Thyroid gland (tissue), 4 donors: Measurements from ENCODE around the gene VRK3. TPM values are rescaled to one million over a fixed set of nuclear protein-coding genes. Genes with fewer than 3 reads are reported as not detected.

Experiments
- DNase-seq, 2 donors: peaks; one replicate each; pipeline ENCODE4 v3.0.0-alpha.2; 2019
- H3K27ac ChIP-seq, 3 donors: fragments of 200-600 bp; sonication (generic); 1 replicate in 2 of 3; 2 replicates in 1 of 3; pipeline ENCODE4 v1.5.1; 2016 to 2019; ENCODE audit warnings: mild to moderate bottlenecking in 1 of 3, moderate library complexity in 1 of 3
- H3K27me3 ChIP-seq: fragments of 200-600 bp; sonication (generic); one replicate; pipeline ENCODE4 v1.5.1; 2019
- H3K36me3 ChIP-seq, 2 donors: fragments of 200-600 bp; sonication (generic); one replicate each; pipeline ENCODE4 v1.5.1; 2016 to 2019
- H3K4me1 ChIP-seq, 2 donors: fragments of 200-600 bp; sonication (generic); one replicate each; pipeline ENCODE4 v1.5.1; 2017 to 2019
- H3K4me3 ChIP-seq, 3 donors: fragments of 200-600 bp; sonication (generic); replicated peaks in 1 of 3; 1 replicate in 2 of 3; 2 replicates in 1 of 3; pipeline ENCODE4 v1.5.1; 2016; ENCODE audit warnings: mild to moderate bottlenecking in 1 of 3
- H3K9me3 ChIP-seq: fragments of 200-600 bp; sonication (generic); one replicate; pipeline ENCODE4 v1.5.1; 2017
- CTCF ChIP-seq, 6 experiments: fragments of 200-600 bp in 3 of 6; fragments of 450-650 bp in 3 of 6; sonication (generic) in 3 of 6; IDR thresholded peaks; one replicate each; pipeline ENCODE4 v1.5.1; 2016 to 2019; ENCODE audit warnings: antibody characterized with exemption in 6 of 6, mild to moderate bottlenecking in 2 of 6, inconsistent platforms in 1 of 6, moderate library complexity in 1 of 6
- POLR2A ChIP-seq, 2 donors: fragments of 450-650 bp; IDR thresholded peaks; one replicate each; pipeline ENCODE4 v1.6.1; 2017; ENCODE audit warnings: antibody characterized with exemption in 2 of 2, mild to moderate bottlenecking in 2 of 2, moderate library complexity in 1 of 2
- WGBS, 2 donors: methylation state at CpG; one replicate each; pipeline ENCODE4 v1.1.5; 2017; 5-methylcytosine and 5-hydroxymethylcytosine counted together
- intact Hi-C: fragments of 100-400 bp; cut with DNase I; formaldehyde crosslinking; loops from one replicate; pipeline ENCODE4 v1.15.1; 2023
- total RNA-seq, 4 donors: library from RNA; depleted of rRNA; stranded (reverse); fragments of >200 nt; gene quantifications; one replicate each; pipeline ENCODE4 v1.2.3, GENCODE V29; 2016

The VRK3 gene
- total RNA-seq, 4 donors from 2014 or later, result 34.7 to 52.1 (median 46.8) TPM

GRCh38 chr19:50030937-50031336, 5.8 kb upstream of the VRK3 start:
- no peak for DNase-seq
- 86 to 91% methylated on average over 11 of the region's 11 CpGs for WGBS, 2 donors
- H3K4me1 ChIP-seq, result peaks cover 9 to 11% of the 10 kb centered on the region in 2 donors
- no peaks in the 10 kb centered on the region for H3K9me3 ChIP-seq
- peaks cover 19 to 27% of the 10 kb centered on the region in 2 donors for H3K36me3 ChIP-seq
- H3K27ac ChIP-seq, result no peak overlapping the region
- TF ChIP-seq CTCF (IDR thresholded peaks at IDR 0.05) (no peak), POLR2A (IDR thresholded peaks at IDR 0.05) (no peak)
- no peaks in the 10 kb centered on the region for H3K27me3 ChIP-seq
- intact Hi-C loops, result no loop called here
- no peak overlapping the region for H3K4me3 ChIP-seq

DNA sequence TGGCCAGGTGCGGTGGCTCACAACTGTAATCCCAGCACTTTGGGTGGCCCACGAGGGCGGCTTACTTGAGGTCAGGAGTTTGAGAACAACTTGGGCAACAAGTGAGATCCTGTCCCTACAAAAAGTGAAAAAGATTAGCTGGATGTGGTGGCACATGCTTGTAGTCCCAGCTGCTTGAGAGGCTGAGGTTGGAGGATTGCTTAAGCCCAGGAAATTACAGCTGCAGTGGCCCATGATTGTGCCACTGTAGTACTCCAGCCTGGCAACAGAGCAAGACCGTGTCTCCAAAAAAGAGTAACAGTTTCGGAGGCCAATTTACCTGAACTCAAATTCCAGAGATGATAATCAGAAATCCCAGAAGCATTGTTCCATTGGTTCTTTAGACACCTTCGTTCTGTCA, 5.1 kb upstream of the VRK3 start:
- no peak for DNase-seq
- Histone ChIP-seq H3K27ac (no peak overlapping the region), H3K4me1 (peaks cover 9 to 11% of the 10 kb centered on the region in 2 donors), H3K9me3 (no peaks in the 10 kb centered on the region), H3K27me3 (no peaks in the 10 kb centered on the region), H3K4me3 (no peak overlapping the region), H3K36me3 (peaks cover 19 to 27% of the 10 kb centered on the region in 2 donors)
- intact Hi-C loops, result no loop called here
- no peak for TF ChIP-seq CTCF (IDR thresholded peaks at IDR 0.05)
- no peak for TF ChIP-seq POLR2A (IDR thresholded peaks at IDR 0.05)
- 94 to 97% methylated on average over 6 of the region's 6 CpGs for WGBS, 2 donors

DNA sequence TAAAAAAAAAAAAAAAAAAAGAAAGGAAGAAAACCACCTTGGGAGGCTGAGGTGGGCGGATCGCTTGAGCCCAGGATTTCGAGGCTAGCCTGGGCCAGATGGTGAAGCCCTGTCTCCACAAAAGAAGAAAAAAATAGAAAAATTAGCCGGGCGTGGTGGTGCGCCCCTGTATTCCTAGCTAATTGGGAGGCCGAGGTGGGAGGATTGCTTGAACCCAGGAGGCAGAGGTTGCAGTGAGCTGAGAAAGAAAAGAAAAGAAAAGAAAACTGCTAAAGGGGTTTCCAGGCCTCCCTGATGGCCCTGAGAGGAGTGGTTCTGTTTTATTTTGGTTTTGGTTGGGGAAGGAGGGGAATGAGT, 1.4 kb upstream of the VRK3 start:
- WGBS, 2 donors, result 88 to 89% methylated on average over 7 of the region's 7 CpGs

DNA sequence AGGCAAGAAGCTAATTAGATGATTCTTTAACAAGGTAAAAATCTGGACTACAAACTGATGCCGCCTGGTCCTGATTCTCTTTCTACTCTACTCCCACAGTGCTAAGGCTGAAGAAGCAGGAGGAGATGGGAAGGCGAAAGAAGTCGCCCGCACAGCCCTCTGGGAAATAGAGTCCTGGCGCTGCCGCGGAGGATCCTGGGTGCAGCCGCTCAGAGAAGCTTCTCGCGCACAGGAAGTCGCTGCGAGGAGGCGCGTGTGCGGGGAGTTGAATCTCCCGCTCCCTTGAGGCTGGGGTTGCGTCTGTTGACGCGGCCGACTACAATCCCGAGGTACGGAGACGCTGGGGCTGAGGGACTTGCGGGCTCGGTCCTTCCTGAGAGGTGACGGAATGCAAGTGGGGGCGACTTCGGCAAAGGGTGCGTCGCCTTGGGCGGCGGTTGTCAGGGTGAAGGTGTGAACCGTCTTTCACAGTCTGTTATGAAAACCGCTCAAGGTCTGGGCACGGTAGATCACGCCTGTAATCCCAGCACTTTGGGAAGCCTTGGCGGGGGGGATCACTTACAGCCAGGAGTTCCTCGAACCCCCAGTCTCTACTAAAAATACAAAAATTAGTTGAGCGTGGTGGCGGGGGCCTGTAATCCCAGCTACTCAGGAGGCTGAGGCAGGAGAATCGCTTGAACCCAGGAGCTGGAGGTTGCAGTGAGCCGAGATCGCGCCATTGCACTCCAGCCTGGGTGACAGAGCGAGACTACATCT, 800 bp upstream of the VRK3 start, which contains the start of gene ZNF473:
TSS of gene ZNF473 (plus strand) at position 212 of the 756 bp plus-strand sequence. CDS start 5,078 bp downstream, outside the sequence.
- TF ChIP-seq POLR2A (IDR thresholded peaks at IDR 0.05) (peak in 1 of 2 donors; percentile 63), CTCF (IDR thresholded peaks at IDR 0.05) (no peak)
- Histone ChIP-seq H3K4me3 (peak within 1 kb of the TSS; percentile 64 to 92 (median 79)), H3K4me1 (peaks cover 20 to 22% of the 10 kb centered on the region in 2 donors), H3K9me3 (no peaks in the 10 kb centered on the region), H3K36me3 (peaks cover 0 to 2% of the 10 kb centered on the region in 2 donors), H3K27me3 (no peaks in the 10 kb centered on the region), H3K27ac (peak within 1 kb of the TSS; percentile 78 to 86 (median 82))
- DNase-seq, result peak; percentile 95
- intact Hi-C loops, result no loop called here
- WGBS, 2 donors, result 9 to 18% methylated on average over 22 to 36 of the region's 45 CpGs

More for the DNA sequence above, 1.4 kb upstream of the VRK3 start:
- Histone ChIP-seq H3K27ac (peak overlapping the region in 1 of 3 donors; percentile 75), H3K27me3 (no peaks in the 10 kb centered on the region), H3K4me3 (peak overlapping the region in 2 of 3 donors; percentile 8 to 54), H3K36me3 (peaks cover 2 to 5% of the 10 kb centered on the region in 2 donors), H3K9me3 (no peaks in the 10 kb centered on the region), H3K4me1 (peaks cover 20 to 22% of the 10 kb centered on the region in 2 donors)
- intact Hi-C loops, result no loop called here
- TF ChIP-seq CTCF (IDR thresholded peaks at IDR 0.05) (no peak), POLR2A (IDR thresholded peaks at IDR 0.05) (no peak)
- no peak for DNase-seq

DNA sequence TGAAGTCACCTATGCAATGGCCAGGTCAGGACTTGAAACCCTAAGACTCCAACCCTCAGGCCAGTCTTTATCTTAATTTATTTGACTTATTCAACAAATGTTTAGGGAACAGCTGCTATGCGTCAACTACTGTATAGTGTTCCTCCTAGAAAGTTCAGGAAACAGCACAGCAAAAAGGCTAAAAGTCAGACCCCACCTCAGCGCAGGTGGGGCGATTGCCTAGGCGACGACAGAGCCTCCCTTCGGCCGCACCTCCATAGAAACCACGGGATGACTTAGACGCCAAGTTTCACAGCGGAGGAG, 502 bp downstream of the VRK3 start:
- TF ChIP-seq POLR2A (IDR thresholded peaks at IDR 0.05) (no peak), CTCF (IDR thresholded peaks at IDR 0.05) (no peak)
- peak overlapping the region; percentile 78 to 86 (median 78) for H3K27ac ChIP-seq
- H3K4me1 ChIP-seq, result peaks cover 20 to 22% of the 10 kb centered on the region in 2 donors
- H3K36me3 ChIP-seq, result peaks cover 2 to 3% of the 10 kb centered on the region in 2 donors
- intact Hi-C loops, result no loop called here
- WGBS, 2 donors, result 0% methylated on average over 6 to 10 of the region's 10 CpGs
- no peak for DNase-seq
- H3K9me3 ChIP-seq, result no peaks in the 10 kb centered on the region
- peak overlapping the region; percentile 64 to 92 (median 79) for H3K4me3 ChIP-seq
- H3K27me3 ChIP-seq, result no peaks in the 10 kb centered on the region
